C4-2B (cell line): ENCODE data around the gene LGMN.
"Not testable (repeated sequence)": the region's sequence is repeated elsewhere in the genome, so short reads cannot be mapped to it uniquely, and the experiment has no call there.

Source experiments
- H3K27ac ChIP-seq: fragments of 450-650 bp; 2 replicates; pipeline ENCODE4 v1.5.1; 2017
- ZFX ChIP-seq: fragments of 450-650 bp; IDR thresholded peaks from 2 replicates; pipeline ENCODE4 v1.6.1; 2017
- TF ChIP-seq, protein P1 (sequence below): fragments of 450-650 bp; conservative IDR thresholded peaks from 2 replicates; pipeline ENCODE4 v1.5.1; 2017; ENCODE audit warnings: mild to moderate bottlenecking

The LGMN gene

DNA sequence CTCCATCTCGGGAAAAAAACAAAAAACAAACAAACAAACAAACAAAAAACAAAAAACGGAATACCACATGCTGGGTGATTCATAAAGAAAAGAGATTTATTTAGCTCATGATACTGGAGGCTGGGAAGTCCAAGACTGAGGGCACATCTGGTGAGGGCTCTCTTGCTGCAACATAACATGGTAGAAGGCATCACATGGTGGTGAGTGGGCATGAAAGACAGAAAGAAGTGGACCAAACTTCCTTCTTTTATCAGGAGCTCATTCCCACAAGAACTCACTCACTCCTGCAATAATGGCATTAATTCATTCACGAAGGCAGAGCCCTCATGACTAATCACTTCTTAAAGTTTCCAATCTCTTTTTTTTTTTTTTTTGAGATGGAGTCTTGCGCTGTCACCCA lies 8.0 kb upstream of the LGMN start:
- TF ChIP-seq, protein P1, sequence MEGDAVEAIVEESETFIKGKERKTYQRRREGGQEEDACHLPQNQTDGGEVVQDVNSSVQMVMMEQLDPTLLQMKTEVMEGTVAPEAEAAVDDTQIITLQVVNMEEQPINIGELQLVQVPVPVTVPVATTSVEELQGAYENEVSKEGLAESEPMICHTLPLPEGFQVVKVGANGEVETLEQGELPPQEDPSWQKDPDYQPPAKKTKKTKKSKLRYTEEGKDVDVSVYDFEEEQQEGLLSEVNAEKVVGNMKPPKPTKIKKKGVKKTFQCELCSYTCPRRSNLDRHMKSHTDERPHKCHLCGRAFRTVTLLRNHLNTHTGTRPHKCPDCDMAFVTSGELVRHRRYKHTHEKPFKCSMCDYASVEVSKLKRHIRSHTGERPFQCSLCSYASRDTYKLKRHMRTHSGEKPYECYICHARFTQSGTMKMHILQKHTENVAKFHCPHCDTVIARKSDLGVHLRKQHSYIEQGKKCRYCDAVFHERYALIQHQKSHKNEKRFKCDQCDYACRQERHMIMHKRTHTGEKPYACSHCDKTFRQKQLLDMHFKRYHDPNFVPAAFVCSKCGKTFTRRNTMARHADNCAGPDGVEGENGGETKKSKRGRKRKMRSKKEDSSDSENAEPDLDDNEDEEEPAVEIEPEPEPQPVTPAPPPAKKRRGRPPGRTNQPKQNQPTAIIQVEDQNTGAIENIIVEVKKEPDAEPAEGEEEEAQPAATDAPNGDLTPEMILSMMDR, result no peak
- no peak for TF ChIP-seq ZFX

GRCh38 chr14:92755495-92755894 lies 7.1 kb upstream of the LGMN start:
- no peak overlapping the region for H3K27ac ChIP-seq
- no peak for TF ChIP-seq ZFX
- TF ChIP-seq, protein P1, result no peak

More for the DNA sequence above, 8.0 kb upstream of the LGMN start:
- no peak overlapping the region for H3K27ac ChIP-seq

DNA sequence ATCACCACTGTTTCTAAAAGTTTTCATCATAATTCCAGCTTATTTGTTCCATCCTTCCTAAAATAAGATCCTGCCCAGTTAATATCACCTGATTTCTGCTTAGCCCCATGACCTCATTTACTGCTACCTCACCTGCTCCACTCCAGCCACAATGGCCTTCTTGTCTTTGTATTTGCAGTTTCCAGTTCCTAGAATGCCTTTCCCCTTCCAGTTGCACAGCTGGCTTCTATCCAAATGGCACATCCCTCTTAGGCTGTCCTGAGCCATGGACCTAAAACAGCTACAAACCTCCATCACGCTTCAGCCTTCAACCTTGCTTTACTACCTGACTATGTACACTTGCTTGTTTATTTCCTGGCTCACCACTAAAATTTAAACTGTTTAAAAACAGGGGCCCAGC lies 6.5 kb upstream of the LGMN start:
- no peak for TF ChIP-seq ZFX
- H3K27ac ChIP-seq, result no peak overlapping the region

DNA sequence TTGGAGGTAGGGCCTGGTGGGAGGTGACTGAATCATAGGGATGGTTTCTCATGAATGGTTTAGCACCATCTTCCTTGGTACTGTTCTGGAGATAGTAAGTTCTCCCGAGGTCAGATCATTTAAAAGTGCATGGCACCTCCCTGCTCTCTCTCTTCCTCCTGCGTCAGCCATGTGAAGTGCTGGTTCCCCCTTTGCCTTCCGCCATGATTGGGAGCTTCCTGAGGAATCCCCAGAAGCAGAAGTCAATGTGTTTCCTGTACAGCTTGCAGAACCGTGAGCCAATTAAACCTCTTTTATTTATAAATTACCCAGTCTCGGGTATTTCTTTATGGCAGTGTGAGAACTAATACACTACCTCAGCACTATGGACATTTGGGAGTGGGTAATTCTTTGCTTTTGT lies 4.8 kb upstream of the LGMN start:
- no peak overlapping the region for H3K27ac ChIP-seq
- TF ChIP-seq ZFX, result no peak
- TF ChIP-seq, protein P1, result no peak

- no peak overlapping the region for H3K27ac ChIP-seq
- TF ChIP-seq, protein P1, result no peak
- TF ChIP-seq ZFX, result no peak
These were observed 3.4 kb upstream of the LGMN start for GRCh38 chr14:92751819-92752218.

DNA sequence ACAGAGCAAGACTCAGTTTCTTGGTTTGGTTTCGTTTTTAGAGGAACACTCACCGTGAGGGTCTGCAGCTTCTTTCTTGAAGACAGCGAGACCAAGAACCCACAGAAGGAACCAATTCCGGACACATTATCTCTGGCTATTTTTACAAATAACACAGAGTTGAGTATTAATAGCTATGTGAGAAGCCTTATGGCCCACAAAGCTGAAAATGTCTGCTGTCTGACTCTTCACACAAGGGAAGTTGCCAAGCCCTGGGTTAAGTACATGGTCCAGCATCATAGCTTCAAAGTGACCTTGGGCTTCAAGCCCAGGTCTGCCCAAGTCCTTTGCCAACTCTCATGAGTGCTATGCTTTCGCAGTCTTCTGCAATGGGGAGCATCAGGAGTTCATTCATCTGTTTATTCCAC lies 2.6 kb upstream of the LGMN start:
- no peak for TF ChIP-seq ZFX
- TF ChIP-seq, protein P1, result no peak
- no peak overlapping the region for H3K27ac ChIP-seq

DNA sequence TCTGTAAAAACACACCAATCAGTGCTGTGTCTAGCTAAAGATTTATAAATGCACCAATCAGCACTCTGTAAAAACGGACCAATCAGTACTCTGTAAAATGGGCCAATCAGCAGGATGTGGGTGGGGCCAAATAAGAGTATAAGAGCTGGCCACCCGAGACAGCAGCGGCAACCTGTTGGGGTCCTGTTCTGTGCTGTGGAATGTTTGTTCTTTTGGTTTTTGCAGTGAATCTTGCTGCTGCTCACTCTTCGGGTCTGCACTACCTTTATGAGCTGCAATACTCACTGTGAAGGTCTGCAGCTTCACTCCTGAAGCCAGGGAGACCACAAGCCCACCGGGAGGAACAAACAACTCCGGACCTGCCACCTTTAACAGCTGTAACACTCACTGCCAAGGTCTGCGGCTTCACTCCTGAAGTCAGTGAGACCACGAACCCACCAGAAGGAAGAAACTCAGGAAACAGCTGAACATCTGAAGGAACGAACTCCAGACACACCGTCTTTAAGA lies 1.8 kb upstream of the LGMN start:
- H3K27ac ChIP-seq, result not testable (repeated sequence)

DNA sequence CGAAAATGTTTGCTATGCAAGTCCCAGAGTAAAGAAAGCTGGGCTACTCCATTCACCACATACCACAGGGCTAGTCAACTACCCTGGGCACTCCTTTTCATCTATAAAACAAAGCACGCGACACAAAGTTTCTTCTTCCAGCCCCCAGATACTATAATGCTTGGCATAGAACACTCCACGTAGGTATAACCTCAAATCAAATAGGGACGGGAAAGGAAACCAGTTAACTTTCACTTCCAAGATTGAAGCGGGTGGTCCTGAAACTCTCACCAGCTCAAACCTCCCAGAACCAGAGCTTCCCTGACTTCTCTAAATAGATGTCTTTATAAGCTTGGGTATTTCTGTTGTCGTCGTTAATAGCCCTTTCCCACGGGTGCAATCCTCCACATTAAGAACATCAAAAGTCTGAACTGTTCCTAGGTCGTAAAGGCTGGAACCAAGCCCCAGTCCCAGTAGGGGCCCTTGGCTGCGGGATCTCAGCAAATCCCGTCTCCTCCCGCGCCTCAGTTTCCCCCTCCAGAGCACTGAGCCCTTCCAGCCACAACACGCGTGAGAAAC lies 647 bp downstream of the LGMN start:
- peak overlapping the region; percentile 61 for H3K27ac ChIP-seq
- no peak for TF ChIP-seq ZFX
- TF ChIP-seq, protein P1, result no peak
